NCI-H748 (cell line): Measurements from ENCODE around the gene HTR2C.

Experiments
- DNase-seq: peaks from one replicate; lab custom pipeline; 2025; ENCODE audit not compliant: unreplicated experiment; lab: John Stamatoyannopoulos, UW

Gene HTR2C

DNA sequence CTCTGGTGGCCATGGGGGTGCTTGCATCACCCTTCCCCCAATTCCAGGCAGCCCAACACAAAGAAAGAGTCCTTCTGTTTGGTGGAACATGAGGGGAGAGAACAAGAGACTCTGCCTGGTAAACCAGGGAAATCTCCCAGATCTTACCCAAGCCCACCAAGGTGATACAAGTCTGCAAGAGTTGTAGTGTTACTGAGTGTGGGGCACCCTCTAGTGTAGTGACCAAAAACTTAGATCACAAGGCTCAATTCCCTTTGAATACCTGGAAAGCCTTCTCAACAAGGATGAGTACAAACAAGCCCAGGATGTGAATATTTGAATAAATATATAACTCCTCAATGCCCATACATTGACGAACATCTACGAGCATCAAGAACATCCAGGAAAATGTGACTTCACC, 368.8 kb downstream of the HTR2C start:
- no peak for DNase-seq
